ENCODE data around the gene ICAM2. TPM values are rescaled to one million over a fixed set of nuclear protein-coding genes. Genes with fewer than 3 reads are reported as not detected.
"Not testable (repeated sequence)": the region's sequence is repeated elsewhere in the genome, so short reads cannot be mapped to it uniquely, and the experiment has no call there.

Gene ICAM2
- total and polyA plus RNA-seq, 2 donors from 2014 or later = 38.8 to 55.8 TPM

DNA sequence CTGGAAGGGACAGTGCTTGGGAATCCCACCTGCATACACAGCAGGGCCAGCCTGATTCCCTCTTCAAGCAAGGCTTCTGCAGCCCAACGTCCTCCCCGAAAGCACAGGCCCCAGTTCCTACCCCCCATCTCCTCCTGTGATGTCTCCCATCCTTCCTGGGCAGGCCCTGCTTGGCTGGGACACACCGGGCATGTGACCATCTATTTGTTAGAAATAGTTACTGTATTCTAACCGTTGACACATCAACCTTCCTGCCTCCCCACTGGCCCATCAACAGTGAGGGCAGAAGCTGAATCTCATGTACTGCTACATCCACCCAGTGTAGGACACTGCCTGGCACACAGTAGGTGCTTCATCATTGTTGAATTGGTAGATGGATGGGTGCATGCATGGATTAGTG lies 11.6 kb downstream of the ICAM2 start:
- intact Hi-C loops (cut with DNase I) = no loop called here
- no peak for TF ChIP-seq CTCF (IDR thresholded peaks at IDR 0.05; ENCODE audit: borderline replicate concordance, extremely low read depth, insufficient read depth)
- Histone ChIP-seq H3K9me3 (ENCODE audit: control insufficient read depth in 2 of 3, insufficient read depth in 1 of 3, low read length in 3 of 3) (no peaks in the 10 kb centered on the region), H3K4me1 (ENCODE audit: control insufficient read depth in 2 of 3, insufficient read depth in 2 of 3, low read depth in 1 of 3, low read length in 3 of 3) (peaks cover 0 to 15% (median 3%) of the 10 kb centered on the region in 3 donors), H3K9ac (ENCODE audit: low read length in 3 of 3) (no peak overlapping the region), H3K4me3 (ENCODE audit: low read length in 3 of 3) (no peak overlapping the region), H3K36me3 (ENCODE audit: control insufficient read depth in 2 of 3, insufficient read depth in 3 of 3, low read length in 3 of 3) (no peaks in the 10 kb centered on the region), H3K27me3 (ENCODE audit: control insufficient read depth, insufficient read depth, low read length) (no peaks in the 10 kb centered on the region), H3K27ac (ENCODE audit: low read depth in 2 of 2, low read length in 2 of 2) (no peak overlapping the region)
- FAIRE-seq (no peak), DNase-seq (no peak)

- DNase-seq (no peak), FAIRE-seq (no peak)
- Histone ChIP-seq H3K4me1 (ENCODE audit: control insufficient read depth in 2 of 3, insufficient read depth in 2 of 3, low read depth in 1 of 3, low read length in 3 of 3) (peaks cover 0 to 15% (median 3%) of the 10 kb centered on the region in 3 donors), H3K9ac (ENCODE audit: low read length in 3 of 3) (no peak overlapping the region), H3K36me3 (ENCODE audit: control insufficient read depth in 2 of 3, insufficient read depth in 3 of 3, low read length in 3 of 3) (no peaks in the 10 kb centered on the region), H3K27ac (ENCODE audit: low read depth in 2 of 2, low read length in 2 of 2) (peak overlapping the region in 1 of 2 donors; percentile 32), H3K9me3 (ENCODE audit: control insufficient read depth in 2 of 3, insufficient read depth in 1 of 3, low read length in 3 of 3) (no peaks in the 10 kb centered on the region), H3K27me3 (ENCODE audit: control insufficient read depth, insufficient read depth, low read length) (no peaks in the 10 kb centered on the region), H3K4me3 (ENCODE audit: low read length in 3 of 3) (no peak overlapping the region)
- intact Hi-C loops (cut with DNase I) = no loop called here
- no peak for TF ChIP-seq CTCF (IDR thresholded peaks at IDR 0.05; ENCODE audit: borderline replicate concordance, extremely low read depth, insufficient read depth)
Measured at GRCh38 chr17:64008346-64008745, 12.1 kb downstream of the ICAM2 start.

DNA sequence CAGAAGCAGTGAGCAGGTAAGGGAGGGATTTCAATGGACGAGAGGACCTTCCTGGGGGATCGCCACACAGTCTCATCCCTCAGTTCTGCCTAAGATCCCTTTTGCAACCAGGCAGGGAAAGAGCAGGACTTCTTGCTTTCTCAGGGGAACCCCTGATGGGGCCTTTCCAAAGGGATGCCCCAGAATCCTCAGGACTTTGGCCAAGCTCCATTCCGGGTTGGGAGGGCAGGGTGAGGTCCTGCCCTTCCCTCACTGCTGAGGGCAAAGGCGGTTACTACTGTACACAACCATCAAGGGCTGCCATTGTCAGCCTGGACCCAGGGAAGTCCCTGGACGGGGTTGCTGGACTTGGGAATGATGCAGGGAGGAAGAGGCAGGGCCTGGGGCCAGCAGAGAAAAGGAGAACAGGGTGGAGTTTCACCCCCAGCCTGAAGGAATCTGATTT lies 12.6 kb downstream of the ICAM2 start:
- no peaks in the 10 kb centered on the region for H3K27me3 ChIP-seq (ENCODE audit: control insufficient read depth, insufficient read depth, low read length)
- peak overlapping the region in 1 of 2 donors; percentile 32 for H3K27ac ChIP-seq (ENCODE audit: low read depth in 2 of 2, low read length in 2 of 2)
- H3K36me3 ChIP-seq (ENCODE audit: control insufficient read depth in 2 of 3, insufficient read depth in 3 of 3, low read length in 3 of 3) = no peaks in the 10 kb centered on the region
- no peak overlapping the region for H3K9ac ChIP-seq (ENCODE audit: low read length in 3 of 3)
- TF ChIP-seq CTCF (IDR thresholded peaks at IDR 0.05; ENCODE audit: borderline replicate concordance, extremely low read depth, insufficient read depth) = no peak
- FAIRE-seq (no peak), DNase-seq (peak in 1 of 5 donors; percentile 78)
- peaks cover 0 to 15% (median 3%) of the 10 kb centered on the region in 3 donors for H3K4me1 ChIP-seq (ENCODE audit: control insufficient read depth in 2 of 3, insufficient read depth in 2 of 3, low read depth in 1 of 3, low read length in 3 of 3)
- intact Hi-C loops (cut with DNase I) = no loop called here
- H3K4me3 ChIP-seq (ENCODE audit: low read length in 3 of 3) = no peak overlapping the region
- H3K9me3 ChIP-seq (ENCODE audit: control insufficient read depth in 2 of 3, insufficient read depth in 1 of 3, low read length in 3 of 3) = no peaks in the 10 kb centered on the region

DNA sequence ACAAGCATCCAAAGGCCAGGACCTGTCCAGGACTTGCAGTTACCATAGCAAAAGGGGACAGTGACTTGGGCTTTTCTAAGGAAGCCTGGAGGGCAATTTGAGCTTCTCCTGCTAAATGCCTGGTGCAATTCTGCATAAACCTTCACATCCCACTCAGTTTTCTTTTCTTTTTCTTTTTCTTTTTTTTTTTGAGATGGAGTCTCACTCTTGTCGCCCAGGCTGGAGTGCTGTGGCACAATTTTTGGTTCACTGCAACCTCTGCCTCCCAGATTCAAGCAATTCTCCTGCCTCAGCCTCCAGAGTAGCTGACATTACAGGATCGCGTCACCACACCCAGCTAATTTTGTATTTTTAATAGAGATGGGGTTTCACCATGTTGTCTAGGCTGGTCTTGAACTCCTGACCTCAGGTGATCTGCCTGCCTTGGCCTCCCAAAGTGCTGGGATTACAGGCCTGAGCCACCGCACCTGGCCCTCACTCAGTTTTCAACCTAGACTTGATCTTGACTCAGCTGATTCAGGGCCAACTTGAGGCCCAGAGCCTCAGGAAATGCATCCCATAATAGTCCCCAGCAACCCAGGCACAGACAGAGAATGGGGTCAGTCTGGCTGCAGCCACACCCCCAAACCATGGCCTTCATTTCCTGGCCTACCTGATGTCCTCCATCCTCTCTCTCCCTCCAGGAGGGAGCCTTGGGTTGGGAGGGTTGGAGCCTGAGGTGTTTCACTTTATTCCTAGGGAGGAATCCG lies 13.2 kb downstream of the ICAM2 start:
- H3K4me3 ChIP-seq (ENCODE audit: low read length in 3 of 3); H3K36me3 ChIP-seq (ENCODE audit: control insufficient read depth in 2 of 3, insufficient read depth in 3 of 3, low read length in 3 of 3); FAIRE-seq; H3K9me3 ChIP-seq (ENCODE audit: control insufficient read depth in 2 of 3, insufficient read depth in 1 of 3, low read length in 3 of 3); DNase-seq; H3K27me3 ChIP-seq (ENCODE audit: control insufficient read depth, insufficient read depth, low read length); intact Hi-C loops (cut with DNase I); H3K9ac ChIP-seq (ENCODE audit: low read length in 3 of 3): not testable (repeated sequence)
- peaks cover 0 to 15% (median 3%) of the 10 kb centered on the region in 3 donors for H3K4me1 ChIP-seq (ENCODE audit: control insufficient read depth in 2 of 3, insufficient read depth in 2 of 3, low read depth in 1 of 3, low read length in 3 of 3)
- peak overlapping the region in 1 of 2 donors; percentile 32 for H3K27ac ChIP-seq (ENCODE audit: low read depth in 2 of 2, low read length in 2 of 2)

Measured in kidney (tissue), 14 donors.